LNCaP clone FGC (cell line): ENCODE results near the gene TCL1A.

Experiments
- DNase-seq: peaks from one replicate; pipeline ENCODE4 v3.0.0-alpha.2; 2011; ENCODE audit warnings: low read depth
- H3K4me3 ChIP-seq: 2 replicates; pipeline ENCODE4 v1.5.1; 2011; ENCODE audit warnings: mild to moderate bottlenecking, low read depth, low read length, control low read depth
- TF ChIP-seq, protein P1 (sequence below): IDR thresholded peaks from 2 replicates; pipeline ENCODE4 v1.5.1; 2012; ENCODE audit warnings: mild to moderate bottlenecking; ENCODE audit not compliant: control insufficient read depth, insufficient read depth; ENCODE audit errors: extremely low read depth

The TCL1A gene

DNA sequence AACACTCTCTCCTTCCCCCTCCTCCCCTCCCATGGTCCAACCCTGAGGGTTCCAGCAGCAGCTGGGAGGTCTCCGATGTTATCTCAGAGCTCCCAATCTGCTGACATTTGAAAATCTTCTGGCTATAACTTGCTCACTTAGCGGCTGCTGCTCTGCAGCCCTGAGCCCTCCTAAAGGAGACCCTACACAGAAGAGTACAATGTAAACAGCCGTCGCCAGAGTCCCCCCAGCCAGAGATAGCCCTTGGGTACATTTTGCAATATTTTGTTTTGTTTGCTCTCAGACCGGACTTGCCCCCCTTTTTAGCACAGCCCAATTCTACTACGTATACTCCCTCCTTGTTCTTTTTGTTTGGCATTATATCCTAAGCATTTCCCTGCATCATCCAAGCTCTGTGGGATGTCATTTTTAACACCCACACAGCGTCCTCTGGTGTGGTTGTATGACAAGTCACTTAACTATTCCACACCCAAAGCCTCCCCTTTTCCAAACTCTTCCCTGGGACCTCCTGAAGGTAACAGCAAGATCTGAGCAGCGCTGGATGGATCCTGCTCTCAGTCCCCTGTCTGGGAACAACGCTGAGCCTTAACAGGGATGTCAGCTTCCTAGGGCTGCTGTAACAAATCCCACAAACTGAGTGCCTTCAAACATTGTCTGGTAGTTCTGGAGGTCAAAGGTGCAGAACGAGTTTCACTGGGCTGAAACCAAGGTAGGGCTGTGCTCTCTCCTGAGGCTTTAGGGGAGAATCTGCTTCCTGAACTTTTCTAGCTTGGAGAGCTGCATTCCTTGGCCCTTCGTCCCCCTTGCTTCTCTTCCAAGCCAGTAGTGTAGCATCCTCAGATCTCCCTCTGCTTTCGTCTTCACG is 53.0 kb downstream of the TCL1A start:
- no peak for DNase-seq
- TF ChIP-seq, protein P1, sequence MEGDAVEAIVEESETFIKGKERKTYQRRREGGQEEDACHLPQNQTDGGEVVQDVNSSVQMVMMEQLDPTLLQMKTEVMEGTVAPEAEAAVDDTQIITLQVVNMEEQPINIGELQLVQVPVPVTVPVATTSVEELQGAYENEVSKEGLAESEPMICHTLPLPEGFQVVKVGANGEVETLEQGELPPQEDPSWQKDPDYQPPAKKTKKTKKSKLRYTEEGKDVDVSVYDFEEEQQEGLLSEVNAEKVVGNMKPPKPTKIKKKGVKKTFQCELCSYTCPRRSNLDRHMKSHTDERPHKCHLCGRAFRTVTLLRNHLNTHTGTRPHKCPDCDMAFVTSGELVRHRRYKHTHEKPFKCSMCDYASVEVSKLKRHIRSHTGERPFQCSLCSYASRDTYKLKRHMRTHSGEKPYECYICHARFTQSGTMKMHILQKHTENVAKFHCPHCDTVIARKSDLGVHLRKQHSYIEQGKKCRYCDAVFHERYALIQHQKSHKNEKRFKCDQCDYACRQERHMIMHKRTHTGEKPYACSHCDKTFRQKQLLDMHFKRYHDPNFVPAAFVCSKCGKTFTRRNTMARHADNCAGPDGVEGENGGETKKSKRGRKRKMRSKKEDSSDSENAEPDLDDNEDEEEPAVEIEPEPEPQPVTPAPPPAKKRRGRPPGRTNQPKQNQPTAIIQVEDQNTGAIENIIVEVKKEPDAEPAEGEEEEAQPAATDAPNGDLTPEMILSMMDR: no peak
- H3K4me3 ChIP-seq: no peak overlapping the region

DNA sequence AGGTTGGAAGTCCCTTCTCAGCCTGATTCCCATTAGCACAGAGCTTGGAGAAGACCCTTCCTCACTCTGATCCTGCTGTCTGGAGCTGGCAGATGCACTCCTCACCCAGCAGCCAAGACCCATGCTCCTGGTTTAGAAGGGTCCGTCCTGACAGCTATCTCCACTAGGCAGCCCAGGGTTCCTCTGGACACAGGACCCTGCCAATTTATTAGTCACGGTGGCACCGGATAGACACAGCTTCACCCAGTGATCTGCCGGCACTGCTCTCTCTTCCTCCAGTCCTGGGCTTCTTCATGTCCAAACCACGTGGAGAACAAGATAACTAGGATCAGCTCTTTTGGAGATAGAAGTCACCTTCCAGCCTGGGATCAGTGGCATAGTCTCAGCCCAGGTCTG is 53.9 kb downstream of the TCL1A start:
- H3K4me3 ChIP-seq: no peak overlapping the region
- DNase-seq: no peak
- TF ChIP-seq, protein P1: no peak
